Astrocyte (in vitro differentiated cells and primary cell): ENCODE measurements around the gene PER1. TPM values are rescaled to one million over a fixed set of nuclear protein-coding genes. Genes with fewer than 3 reads are reported as not detected.
A peak's percentile ranks its signal among the peaks of the same experiment; 100 is the strongest.

Source experiments
- DNase-seq: peaks from one replicate; pipeline ENCODE4 v3.0.0-alpha.2; 2010; ENCODE audit warnings: low read depth
- FAIRE-seq: peaks from 2 replicates; lab custom pipeline; 2011; peaks lifted over from hg19 to GRCh38; lab: Jason Lieb, UNC
- H2AFZ ChIP-seq: 2 replicates; pipeline ENCODE4 v1.6.0; 2012; ENCODE audit warnings: low read depth, low read length, inconsistent platforms
- H3K27ac ChIP-seq: 2 replicates; pipeline ENCODE4 v1.5.1; 2011; ENCODE audit warnings: low read depth, low read length, inconsistent platforms
- H3K27me3 ChIP-seq: 2 replicates; pipeline ENCODE4 v1.6.0; 2011; ENCODE audit warnings: low read length, inconsistent platforms; ENCODE audit not compliant: insufficient read depth
- H3K36me3 ChIP-seq: 2 replicates; pipeline ENCODE4 v1.5.1; 2011; ENCODE audit warnings: low read length, inconsistent platforms; ENCODE audit not compliant: insufficient read depth
- H3K4me1 ChIP-seq: 2 replicates; pipeline ENCODE4 v1.5.1; 2011; ENCODE audit warnings: low read length, inconsistent platforms; ENCODE audit not compliant: insufficient read depth
- H3K4me2 ChIP-seq: 2 replicates; pipeline ENCODE4 v1.6.0; 2012; ENCODE audit warnings: low read length, inconsistent platforms
- H3K4me3 ChIP-seq: 2 replicates; pipeline ENCODE4 v1.5.1; 2011; ENCODE audit warnings: low read depth, mild to moderate bottlenecking, low read length, inconsistent platforms; ENCODE audit not compliant: insufficient read depth
- H3K79me2 ChIP-seq: 2 replicates; pipeline ENCODE4 v1.6.0; 2012; ENCODE audit warnings: mild to moderate bottlenecking, low read length, inconsistent platforms; ENCODE audit not compliant: insufficient read depth
- H3K9ac ChIP-seq: 2 replicates; pipeline ENCODE4 v1.6.0; 2012; ENCODE audit warnings: mild to moderate bottlenecking, low read length, inconsistent platforms
- H3K9me3 ChIP-seq: 2 replicates; pipeline ENCODE4 v1.5.1; 2012; ENCODE audit warnings: low read depth, mild to moderate bottlenecking, low read length, inconsistent platforms; ENCODE audit not compliant: insufficient read depth
- H4K20me1 ChIP-seq: 2 replicates; pipeline ENCODE4 v1.6.0; 2012; ENCODE audit warnings: low read length, inconsistent platforms; ENCODE audit not compliant: insufficient read depth
- H3K27ac Mint-ChIP-seq: one replicate; pipeline ENCODE4 v1.8.0; 2021; ENCODE audit warnings: mild to moderate bottlenecking, mixed read lengths; ENCODE audit not compliant: unreplicated experiment
- H3K27me3 Mint-ChIP-seq: one replicate; pipeline ENCODE4 v1.8.0; 2021; ENCODE audit warnings: low read depth, mixed read lengths; ENCODE audit not compliant: unreplicated experiment
- H3K36me3 Mint-ChIP-seq: one replicate; pipeline ENCODE4 v1.8.0; 2021; ENCODE audit warnings: low read depth, mixed read lengths; ENCODE audit not compliant: unreplicated experiment
- H3K4me1 Mint-ChIP-seq: one replicate; pipeline ENCODE4 v1.8.0; 2021; ENCODE audit warnings: low read depth, mixed read lengths; ENCODE audit not compliant: unreplicated experiment
- H3K4me3 Mint-ChIP-seq: one replicate; pipeline ENCODE4 v1.8.0; 2021; ENCODE audit warnings: mild to moderate bottlenecking, moderate library complexity, mixed read lengths; ENCODE audit not compliant: unreplicated experiment
- H3K9me3 Mint-ChIP-seq: one replicate; pipeline ENCODE4 v1.8.0; 2021; ENCODE audit warnings: mild to moderate bottlenecking, mixed read lengths; ENCODE audit not compliant: unreplicated experiment
- CTCF ChIP-seq: IDR thresholded peaks from 2 replicates; pipeline ENCODE4 v1.5.1; 2011; ENCODE audit warnings: low read depth, mild to moderate bottlenecking, inconsistent platforms, low read length, moderate library complexity; ENCODE audit not compliant: insufficient read depth
- EZH2 ChIP-seq: IDR thresholded peaks from 2 replicates; pipeline ENCODE4 v1.6.1; 2012; ENCODE audit warnings: mild to moderate bottlenecking, low read length, inconsistent platforms; ENCODE audit not compliant: insufficient read depth
- total RNA-seq: library from RNA; stranded (reverse); gene quantifications from 2 replicates; pipeline ENCODE4 v1.2.1, GENCODE V29; 2021

PER1 gene
- total RNA-seq, 1 donor from 2014 or later: 17.0 TPM

- DNase-seq: peak; percentile 48
- peak overlapping the region; percentile 17 for H3K9ac ChIP-seq
- H3K4me3 Mint-ChIP-seq: peak overlapping the region; percentile 68
- no peaks in the 10 kb centered on the region for H3K9me3 ChIP-seq
- peak overlapping the region; percentile 52 for H3K27ac ChIP-seq
- TF ChIP-seq EZH2: no peak
- peak; percentile 86 for TF ChIP-seq CTCF
- H3K36me3 Mint-ChIP-seq: peaks cover 2% of the 10 kb centered on the region
- H3K4me2 ChIP-seq: peak overlapping the region; percentile 40
- peaks cover 37% of the 10 kb centered on the region for H4K20me1 ChIP-seq
- FAIRE-seq: no peak
- H3K27ac Mint-ChIP-seq: peak overlapping the region; percentile 36
- H3K4me3 ChIP-seq: no peak overlapping the region
- H3K4me1 ChIP-seq: peaks cover 52% of the 10 kb centered on the region
- H3K27me3 ChIP-seq: no peaks in the 10 kb centered on the region
- H3K36me3 ChIP-seq: peaks cover 11% of the 10 kb centered on the region
- no peak overlapping the region for H2AFZ ChIP-seq
- H3K79me2 ChIP-seq: peaks cover 34% of the 10 kb centered on the region
- H3K9me3 Mint-ChIP-seq: no peaks in the 10 kb centered on the region
- peaks cover 26% of the 10 kb centered on the region for H3K4me1 Mint-ChIP-seq
- H3K27me3 Mint-ChIP-seq: no peaks in the 10 kb centered on the region
Measured at GRCh38 chr17:8158267-8159031, 6.2 kb upstream of the PER1 start.

- H3K27me3 Mint-ChIP-seq: no peaks in the 10 kb centered on the region
- no peaks in the 10 kb centered on the region for H3K9me3 Mint-ChIP-seq
- DNase-seq (peak; percentile 100), FAIRE-seq (peak; percentile 55)
- Histone ChIP-seq H3K27me3 (no peaks in the 10 kb centered on the region), H4K20me1 (peaks cover 35% of the 10 kb centered on the region), H3K4me1 (peaks cover 59% of the 10 kb centered on the region), H2AFZ (no peak overlapping the region), H3K27ac (peak overlapping the region; percentile 93), H3K36me3 (peaks cover 11% of the 10 kb centered on the region), H3K9me3 (no peaks in the 10 kb centered on the region), H3K9ac (peak overlapping the region; percentile 91), H3K79me2 (peaks cover 21% of the 10 kb centered on the region), H3K4me3 (peak overlapping the region; percentile 65), H3K4me2 (peak overlapping the region; percentile 96)
- peaks cover 26% of the 10 kb centered on the region for H3K4me1 Mint-ChIP-seq
- H3K36me3 Mint-ChIP-seq: peaks cover 2% of the 10 kb centered on the region
- no peak for TF ChIP-seq CTCF
- TF ChIP-seq EZH2: no peak
- H3K4me3 Mint-ChIP-seq: no peak overlapping the region
- H3K27ac Mint-ChIP-seq: no peak overlapping the region
Measured at GRCh38 chr17:8156246-8156992, 4.2 kb upstream of the PER1 start.
